Fibroblast of the aortic adventitia (primary cell): ENCODE data around the gene DYNC1I1. TPM values are rescaled to one million over a fixed set of nuclear protein-coding genes. Genes with fewer than 3 reads are reported as not detected.
A peak's percentile ranks its signal among the peaks of the same experiment; 100 is the strongest.

Source experiments
- DNase-seq: peaks from one replicate; pipeline ENCODE4 v3.0.0-alpha.2; 2010; ENCODE audit warnings: low read depth
- H3K4me3 ChIP-seq: 2 replicates; pipeline ENCODE4 v1.5.1; 2011; ENCODE audit warnings: low read depth, mild to moderate bottlenecking, control low read depth, low read length, moderate library complexity
- total RNA-seq: library from RNA; depleted of rRNA; stranded (reverse); fragments of >200 nt; gene quantifications from 2 replicates; pipeline ENCODE4 v1.2.3, GENCODE V29; 2012; ENCODE audit warnings: low replicate concordance
- TF ChIP-seq, protein P1 (sequence below): IDR thresholded peaks from 2 replicates; pipeline ENCODE4 v1.5.1; 2011; ENCODE audit warnings: mild to moderate bottlenecking, low read length, control low read depth, inconsistent platforms; ENCODE audit not compliant: insufficient read depth

DYNC1I1 gene
- 0.54 and 9.9 TPM in 2 replicates for total RNA-seq

DNA sequence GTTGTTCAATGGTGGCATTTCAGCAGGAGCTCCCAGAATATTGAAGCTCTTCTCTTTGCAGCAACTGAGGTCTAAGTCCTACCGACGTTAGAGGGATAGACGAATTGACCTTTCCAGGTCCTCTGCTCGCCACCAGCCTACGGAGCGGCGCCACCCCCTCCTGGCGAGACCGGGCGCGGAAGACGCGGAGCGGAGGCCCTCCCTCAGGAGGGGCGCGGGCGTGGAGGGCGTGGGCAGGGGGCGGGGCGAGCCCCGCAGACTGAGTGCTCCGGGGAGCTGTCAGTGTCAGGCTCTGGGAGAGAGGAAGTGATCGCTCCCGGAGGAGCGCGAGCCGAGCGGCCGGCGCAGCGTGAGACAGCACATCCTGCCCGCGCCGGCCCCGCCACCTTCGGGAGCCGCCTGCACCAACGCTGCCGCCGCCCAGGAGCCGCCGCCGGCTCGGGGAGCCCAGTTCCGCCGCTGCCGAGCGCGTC, at the start of gene DYNC1I1:
DYNC1I1 (plus strand) TSS at position 257 of the 473 bp plus-strand sequence. CDS start 32,176 bp downstream, outside the sequence.
- peak; percentile 19 for DNase-seq
- peak within 1 kb of the TSS; percentile 64 for H3K4me3 ChIP-seq
- TF ChIP-seq, protein P1, sequence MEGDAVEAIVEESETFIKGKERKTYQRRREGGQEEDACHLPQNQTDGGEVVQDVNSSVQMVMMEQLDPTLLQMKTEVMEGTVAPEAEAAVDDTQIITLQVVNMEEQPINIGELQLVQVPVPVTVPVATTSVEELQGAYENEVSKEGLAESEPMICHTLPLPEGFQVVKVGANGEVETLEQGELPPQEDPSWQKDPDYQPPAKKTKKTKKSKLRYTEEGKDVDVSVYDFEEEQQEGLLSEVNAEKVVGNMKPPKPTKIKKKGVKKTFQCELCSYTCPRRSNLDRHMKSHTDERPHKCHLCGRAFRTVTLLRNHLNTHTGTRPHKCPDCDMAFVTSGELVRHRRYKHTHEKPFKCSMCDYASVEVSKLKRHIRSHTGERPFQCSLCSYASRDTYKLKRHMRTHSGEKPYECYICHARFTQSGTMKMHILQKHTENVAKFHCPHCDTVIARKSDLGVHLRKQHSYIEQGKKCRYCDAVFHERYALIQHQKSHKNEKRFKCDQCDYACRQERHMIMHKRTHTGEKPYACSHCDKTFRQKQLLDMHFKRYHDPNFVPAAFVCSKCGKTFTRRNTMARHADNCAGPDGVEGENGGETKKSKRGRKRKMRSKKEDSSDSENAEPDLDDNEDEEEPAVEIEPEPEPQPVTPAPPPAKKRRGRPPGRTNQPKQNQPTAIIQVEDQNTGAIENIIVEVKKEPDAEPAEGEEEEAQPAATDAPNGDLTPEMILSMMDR = no peak

DNA sequence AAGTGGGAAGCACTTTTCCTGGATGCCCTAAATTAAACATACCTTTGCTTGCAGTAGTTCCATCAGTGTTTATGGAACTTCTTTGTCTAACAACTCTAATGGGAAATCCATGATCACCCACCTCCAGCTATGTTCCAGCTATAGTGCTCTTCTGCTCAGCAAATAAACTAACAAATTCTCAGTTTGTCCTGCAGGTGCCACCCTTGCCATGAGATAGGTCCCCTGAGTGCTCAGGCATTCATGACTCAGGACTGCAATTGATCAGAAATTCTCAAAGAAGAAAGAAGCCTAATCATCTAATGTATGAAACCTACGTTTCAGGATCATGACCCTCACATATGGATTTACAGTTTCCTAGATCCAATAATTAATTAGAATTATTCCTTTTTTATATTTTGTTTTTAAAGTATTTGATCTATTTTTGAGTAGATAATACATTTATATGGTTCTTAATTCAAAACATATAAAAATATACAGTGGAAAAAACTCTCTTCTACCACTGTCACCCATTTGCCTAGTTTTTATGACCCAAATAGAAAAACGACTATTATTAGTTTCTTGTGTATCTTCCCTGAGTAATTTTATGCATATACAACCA, 48.7 kb upstream of the DYNC1I1 start:
- TF ChIP-seq, protein P1 = peak; percentile 34
- no peak overlapping the region for H3K4me3 ChIP-seq
- peak; percentile 48 for DNase-seq

GRCh38 chr7:95725205-95725604, 47.1 kb upstream of the DYNC1I1 start:
- no peak overlapping the region for H3K4me3 ChIP-seq
- no peak for DNase-seq
- TF ChIP-seq, protein P1 = no peak

GRCh38 chr7:95730493-95731280, 41.7 kb upstream of the DYNC1I1 start:
- TF ChIP-seq, protein P1 = no peak

GRCh38 chr7:95736635-95737034, 35.7 kb upstream of the DYNC1I1 start:
- no peak for DNase-seq
- TF ChIP-seq, protein P1 = no peak
- H3K4me3 ChIP-seq = no peak overlapping the region

More at GRCh38 chr7:95730493-95731280, 41.7 kb upstream of the DYNC1I1 start:
- no peak overlapping the region for H3K4me3 ChIP-seq
- no peak for DNase-seq

DNA sequence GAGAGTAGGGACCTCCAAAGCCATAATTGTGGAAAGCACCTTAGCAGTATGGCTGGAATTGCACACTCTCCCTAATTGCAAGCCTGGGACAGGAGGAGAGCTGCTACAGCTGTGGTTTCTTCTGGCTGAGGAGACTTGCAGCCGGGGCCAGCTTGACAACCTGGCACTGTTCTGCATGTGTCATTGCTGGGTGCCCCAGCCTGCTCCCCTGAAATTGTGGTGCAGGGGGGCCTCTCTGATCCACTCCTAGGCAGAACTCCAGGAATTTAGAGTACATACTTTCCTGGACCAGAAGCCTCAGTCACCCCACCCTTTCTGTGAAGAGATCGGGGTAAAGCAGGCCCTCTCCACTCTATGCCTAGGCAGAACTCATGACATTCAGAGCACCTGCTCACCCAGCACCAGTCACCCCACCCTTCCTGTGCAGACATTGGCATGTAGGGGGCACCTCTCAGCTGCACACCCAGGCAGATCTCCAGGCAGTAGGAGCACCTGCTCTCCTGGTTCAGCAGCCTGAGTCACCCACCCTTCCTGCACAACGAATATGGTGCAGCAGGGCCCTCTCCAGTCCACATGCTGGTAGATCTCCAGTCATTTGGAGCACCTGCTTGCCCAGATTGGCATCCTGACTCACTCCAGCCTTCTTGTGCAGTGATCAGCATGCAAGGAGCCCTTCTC, 34.4 kb upstream of the DYNC1I1 start:
- no peak overlapping the region for H3K4me3 ChIP-seq
- TF ChIP-seq, protein P1 = no peak
- DNase-seq = no peak
